Activated T-helper 2 cell treated with anti-CD3 and anti-CD28 coated beads, Interferon-gamma antibody, Interleukin-2, Interleukin-4, amounts not matched to agents 10 μg/mL and 5 μg/mL and 100 μg/mL, durations not matched to agents 14 hours and 24 hours and 36 hours (primary cell): ENCODE data around the gene ECHS1. TPM values are rescaled to one million over a fixed set of nuclear protein-coding genes. Genes with fewer than 3 reads are reported as not detected.

ENCODE experiments used
- DNase-seq: peaks from one replicate; pipeline ENCODE4 v3.0.0; 2021; ENCODE audit warnings: low spot score
- H3K27ac Mint-ChIP-seq: one replicate; pipeline ENCODE4 v1.8.0; 2021; ENCODE audit warnings: mixed read lengths
- H3K27me3 Mint-ChIP-seq: one replicate; pipeline ENCODE4 v1.8.0; 2021; ENCODE audit warnings: low read depth, mixed read lengths
- H3K36me3 Mint-ChIP-seq: one replicate; pipeline ENCODE4 v1.8.0; 2021; ENCODE audit warnings: low read depth, mixed read lengths
- H3K4me1 Mint-ChIP-seq: one replicate; pipeline ENCODE4 v1.8.0; 2021; ENCODE audit warnings: low read depth, mixed read lengths
- H3K4me3 Mint-ChIP-seq: one replicate; pipeline ENCODE4 v1.8.0; 2021; ENCODE audit warnings: low read depth, mild to moderate bottlenecking, moderate library complexity, mixed read lengths
- H3K9me3 Mint-ChIP-seq: one replicate; pipeline ENCODE4 v1.8.0; 2021; ENCODE audit warnings: mixed read lengths
- intact Hi-C: fragments of 100-400 bp; cut with micrococcal nuclease; formaldehyde crosslinking; loops from one replicate; pipeline ENCODE4 v1.15.1; 2023
- total RNA-seq: library from RNA; stranded (reverse); gene quantifications from 2 replicates; pipeline ENCODE4 v1.2.3, GENCODE V29; 2022

The ECHS1 gene
- total RNA-seq, 1 donor from 2014 or later: 74.2 TPM

DNA sequence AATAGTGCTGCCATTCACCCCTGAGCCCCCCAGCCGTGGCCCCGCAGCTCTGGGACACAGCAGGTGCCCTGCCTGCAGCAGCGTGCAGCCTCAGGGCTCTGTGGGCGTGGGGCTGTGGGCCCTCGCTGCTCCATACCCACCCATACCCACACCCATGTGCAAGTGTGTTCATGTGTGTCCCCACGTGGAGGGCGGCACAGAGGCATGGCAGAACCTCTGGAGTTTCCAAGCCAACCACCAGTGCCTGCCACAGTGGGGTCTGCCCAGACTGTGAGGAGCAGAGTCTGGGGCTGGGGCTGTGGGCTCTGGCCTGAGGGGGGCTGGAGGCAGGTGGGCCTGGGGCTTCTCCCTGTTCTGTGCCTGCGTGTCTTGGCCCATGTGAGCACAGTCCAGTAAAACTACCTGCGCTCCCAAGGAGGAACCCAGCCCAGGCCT, 23.6 kb downstream of the ECHS1 start:
- Mint-ChIP-seq H3K9me3 (no peaks in the 10 kb centered on the region), H3K4me3 (no peak overlapping the region), H3K4me1 (peaks cover 2% of the 10 kb centered on the region), H3K27ac (no peak overlapping the region), H3K27me3 (peaks cover 3% of the 10 kb centered on the region), H3K36me3 (no peaks in the 10 kb centered on the region)
- intact Hi-C loops: no loop called here
- no peak for DNase-seq

GRCh38 chr10:133349160-133349568, 24.0 kb downstream of the ECHS1 start:
- Mint-ChIP-seq H3K36me3 (no peaks in the 10 kb centered on the region), H3K4me1 (peaks cover 2% of the 10 kb centered on the region), H3K27me3 (peaks cover 4% of the 10 kb centered on the region), H3K9me3 (no peaks in the 10 kb centered on the region), H3K27ac (no peak overlapping the region), H3K4me3 (no peak overlapping the region)
- intact Hi-C loops: no loop called here
- no peak for DNase-seq

DNA sequence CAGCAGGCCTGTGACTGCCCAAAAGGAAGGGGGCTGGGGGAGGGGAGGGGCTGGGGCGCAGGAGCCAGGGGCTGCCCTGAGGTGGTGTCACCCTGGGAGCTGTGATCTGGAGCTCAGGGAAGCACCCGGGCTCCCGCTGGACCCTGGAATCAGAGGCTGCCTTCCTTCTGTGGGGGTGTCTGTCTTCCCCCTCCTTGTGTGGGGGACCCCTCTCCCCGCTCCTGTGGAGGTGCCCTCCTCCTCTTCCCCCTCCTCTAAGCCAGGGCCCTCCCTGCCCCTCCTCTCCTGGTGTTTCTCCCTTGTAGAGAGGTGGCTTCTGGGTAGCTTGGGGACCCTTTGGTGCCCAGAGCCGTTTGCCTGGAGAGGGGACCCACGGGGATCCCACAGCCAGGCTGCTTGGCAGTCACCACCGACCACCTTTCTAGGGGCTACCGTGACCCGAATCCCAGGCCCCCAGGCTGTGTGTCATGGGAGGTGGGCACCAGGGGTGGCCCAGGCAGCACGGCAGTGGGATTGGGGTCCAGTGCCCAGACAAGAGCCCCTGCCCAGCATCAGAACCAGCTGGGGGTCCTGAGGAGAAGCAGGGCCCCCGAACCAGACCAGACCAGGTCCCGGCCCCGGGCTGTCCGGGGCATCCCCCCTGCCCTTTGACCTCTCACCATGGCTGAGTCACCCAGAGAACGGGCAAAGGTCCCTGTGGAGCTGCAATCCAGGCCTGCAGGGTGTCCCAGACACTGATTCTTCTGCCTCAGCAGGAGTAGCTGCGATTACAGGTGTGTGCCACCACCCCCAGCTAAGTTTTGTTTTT, 25.2 kb downstream of the ECHS1 start:
- no peaks in the 10 kb centered on the region for H3K9me3 Mint-ChIP-seq
- no peak overlapping the region for H3K4me3 Mint-ChIP-seq
- peaks cover 7% of the 10 kb centered on the region for H3K27me3 Mint-ChIP-seq
- no peak overlapping the region for H3K27ac Mint-ChIP-seq
- intact Hi-C loops: no loop called here
- H3K4me1 Mint-ChIP-seq: peaks cover 2% of the 10 kb centered on the region
- H3K36me3 Mint-ChIP-seq: no peaks in the 10 kb centered on the region
- DNase-seq: no peak

DNA sequence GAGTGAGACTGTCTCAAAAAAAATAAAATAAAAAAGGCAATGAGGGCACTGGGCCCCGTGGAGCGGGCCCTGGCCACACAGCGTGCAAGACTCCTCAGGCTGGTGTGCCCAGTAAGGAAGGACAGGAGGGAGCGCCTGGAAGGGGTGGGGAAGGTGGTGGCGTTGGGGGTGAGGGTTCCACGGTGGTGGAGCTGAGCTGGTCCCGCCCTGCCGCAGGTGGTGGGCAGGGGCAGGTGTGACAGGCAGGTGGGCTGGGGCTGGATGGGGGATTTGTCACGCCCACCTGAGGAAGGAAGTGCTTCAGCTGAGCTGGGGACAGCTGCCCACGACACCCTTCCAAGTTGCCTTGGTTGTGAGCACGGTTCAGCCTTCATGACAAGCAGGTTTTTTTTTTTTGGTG, 26.7 kb downstream of the ECHS1 start:
- no peaks in the 10 kb centered on the region for H3K9me3 Mint-ChIP-seq
- H3K4me3 Mint-ChIP-seq: no peak overlapping the region
- no peaks in the 10 kb centered on the region for H3K36me3 Mint-ChIP-seq
- H3K27me3 Mint-ChIP-seq: peaks cover 7% of the 10 kb centered on the region
- peaks cover 2% of the 10 kb centered on the region for H3K4me1 Mint-ChIP-seq
- intact Hi-C loops: no loop called here
- no peak for DNase-seq
- H3K27ac Mint-ChIP-seq: no peak overlapping the region

GRCh38 chr10:133344236-133344635, 28.9 kb downstream of the ECHS1 start:
- Mint-ChIP-seq H3K36me3 (no peaks in the 10 kb centered on the region), H3K4me3 (no peak overlapping the region), H3K27me3 (peaks cover 6% of the 10 kb centered on the region), H3K27ac (no peak overlapping the region), H3K9me3 (no peaks in the 10 kb centered on the region), H3K4me1 (peaks cover 2% of the 10 kb centered on the region)
- DNase-seq: no peak
- intact Hi-C loops: no loop called here

DNA sequence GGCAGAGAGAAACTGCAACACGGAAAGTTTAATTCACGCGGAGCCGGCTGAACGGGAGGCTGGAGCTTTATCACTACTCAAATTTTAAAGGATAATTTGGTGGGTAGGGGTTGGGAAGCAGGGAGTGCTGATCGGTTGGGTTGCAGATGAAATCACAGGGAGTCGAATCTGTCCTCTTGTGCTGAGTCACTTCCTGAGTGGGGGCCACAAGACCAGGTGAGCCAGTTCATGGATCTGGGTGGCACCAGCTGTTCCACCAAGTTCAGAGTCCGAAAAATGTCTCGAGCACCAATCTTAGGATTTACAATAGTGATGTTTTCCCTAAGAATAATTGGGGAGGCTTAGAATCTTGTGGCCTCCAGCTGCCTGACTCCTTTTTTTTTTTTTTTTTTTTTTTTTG, 29.6 kb downstream of the ECHS1 start:
- H3K4me3 Mint-ChIP-seq: no peak overlapping the region
- no peaks in the 10 kb centered on the region for H3K9me3 Mint-ChIP-seq
- no peaks in the 10 kb centered on the region for H3K4me1 Mint-ChIP-seq
- no peaks in the 10 kb centered on the region for H3K36me3 Mint-ChIP-seq
- H3K27me3 Mint-ChIP-seq: peaks cover 4% of the 10 kb centered on the region
- no peak overlapping the region for H3K27ac Mint-ChIP-seq
- intact Hi-C loops: no loop called here
- DNase-seq: no peak

DNA sequence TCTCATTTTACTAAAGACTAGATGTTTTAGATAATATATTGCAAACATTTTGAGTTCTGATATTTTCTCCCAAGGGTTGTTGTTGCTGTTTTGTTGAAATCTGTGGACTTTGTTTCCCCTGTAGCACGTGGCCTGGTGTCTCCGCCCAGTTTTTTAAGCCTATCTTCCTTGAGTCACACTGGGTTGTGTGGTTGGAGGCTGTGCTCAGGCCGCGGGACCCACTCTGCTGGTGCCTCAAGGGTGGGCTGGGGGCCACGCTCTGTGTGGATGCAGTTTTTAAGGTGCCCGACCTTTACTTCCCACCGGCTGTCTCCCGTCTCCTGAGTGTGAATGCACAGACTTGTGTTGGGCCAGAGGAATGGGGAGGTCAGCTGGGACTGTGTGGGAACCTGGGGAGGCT, 30.2 kb downstream of the ECHS1 start:
- no peak overlapping the region for H3K4me3 Mint-ChIP-seq
- DNase-seq: no peak

GRCh38 chr10:133341983-133342382, 31.2 kb downstream of the ECHS1 start:
- no peak for DNase-seq
- Mint-ChIP-seq H3K4me3 (no peak overlapping the region), H3K27me3 (peaks cover 4% of the 10 kb centered on the region), H3K4me1 (no peaks in the 10 kb centered on the region), H3K9me3 (no peaks in the 10 kb centered on the region), H3K27ac (no peak overlapping the region), H3K36me3 (no peaks in the 10 kb centered on the region)
- intact Hi-C loops: no loop called here

More for the DNA sequence above, 30.2 kb downstream of the ECHS1 start:
- Mint-ChIP-seq H3K36me3 (no peaks in the 10 kb centered on the region), H3K4me1 (no peaks in the 10 kb centered on the region), H3K27ac (no peak overlapping the region), H3K9me3 (no peaks in the 10 kb centered on the region), H3K27me3 (peaks cover 4% of the 10 kb centered on the region)
- intact Hi-C loops: no loop called here

DNA sequence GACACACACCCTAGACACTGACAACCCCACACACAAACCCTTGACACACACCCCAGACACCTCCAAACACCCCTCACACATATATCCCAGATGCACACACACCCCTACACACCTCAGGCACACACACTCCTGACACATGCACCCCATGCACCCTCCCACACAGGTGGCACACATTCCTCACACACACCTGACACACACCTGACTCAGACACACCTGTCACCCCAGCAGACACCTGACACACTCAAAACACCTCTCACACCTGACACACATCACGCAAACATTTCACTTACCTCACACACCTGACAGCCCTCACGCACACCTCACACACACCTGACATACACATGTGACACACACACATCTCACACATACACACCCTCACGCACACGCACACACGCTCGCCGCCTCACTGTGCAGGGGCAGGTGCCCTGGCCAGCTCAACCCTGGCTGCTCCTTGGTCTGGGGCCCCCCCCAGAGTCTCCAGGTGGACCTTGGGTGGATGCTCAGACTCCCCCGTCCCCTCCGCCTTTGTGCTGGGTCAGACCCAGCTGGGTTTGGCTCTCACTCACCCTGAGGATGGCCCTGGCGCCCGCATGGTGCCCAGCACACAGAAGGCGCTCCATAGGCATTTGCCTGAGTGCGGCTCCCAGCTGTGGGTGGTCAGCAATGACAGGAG, 33.3 kb downstream of the ECHS1 start:
- intact Hi-C loops: no loop called here
- no peaks in the 10 kb centered on the region for H3K36me3 Mint-ChIP-seq
- H3K9me3 Mint-ChIP-seq: no peaks in the 10 kb centered on the region
- no peak for DNase-seq
- H3K4me1 Mint-ChIP-seq: peaks cover under 1% of the 10 kb centered on the region
- no peak overlapping the region for H3K27ac Mint-ChIP-seq
- H3K4me3 Mint-ChIP-seq: no peak overlapping the region
- H3K27me3 Mint-ChIP-seq: peaks cover 6% of the 10 kb centered on the region

GRCh38 chr10:133338080-133339071, 34.8 kb downstream of the ECHS1 start:
- no peak for DNase-seq
- Mint-ChIP-seq H3K9me3 (no peaks in the 10 kb centered on the region), H3K4me3 (no peak overlapping the region), H3K4me1 (peaks cover 2% of the 10 kb centered on the region), H3K27ac (no peak overlapping the region), H3K36me3 (no peaks in the 10 kb centered on the region), H3K27me3 (peaks cover 11% of the 10 kb centered on the region)
- intact Hi-C loops: no loop called here

GRCh38 chr10:133337370-133337725, 35.8 kb downstream of the ECHS1 start:
- no peak for DNase-seq
- no peaks in the 10 kb centered on the region for H3K9me3 Mint-ChIP-seq
- intact Hi-C loops: no loop called here
- H3K4me3 Mint-ChIP-seq: no peak overlapping the region
- no peaks in the 10 kb centered on the region for H3K36me3 Mint-ChIP-seq
- peaks cover 19% of the 10 kb centered on the region for H3K27me3 Mint-ChIP-seq
- H3K27ac Mint-ChIP-seq: no peak overlapping the region
- peaks cover 2% of the 10 kb centered on the region for H3K4me1 Mint-ChIP-seq

- Mint-ChIP-seq H3K4me1 (peaks cover 2% of the 10 kb centered on the region), H3K36me3 (no peaks in the 10 kb centered on the region), H3K27ac (no peak within 1 kb of the TSS), H3K27me3 (peaks cover 25% of the 10 kb centered on the region), H3K4me3 (peak within 1 kb of the TSS; percentile 49), H3K9me3 (no peaks in the 10 kb centered on the region)
- intact Hi-C loops: no loop called here
- DNase-seq: peak; percentile 76
Measured at GRCh38 chr10:133336577-133337369, 36.4 kb downstream of the ECHS1 start, which contains the start of gene CALY. TSS of gene CALY (minus strand) at chr10:133336896. CDS start at chr10:133328989, 7,907 bp downstream.
